Osteoblast (primary cell): ENCODE results near the gene TFPT. TPM values are rescaled to one million over a fixed set of nuclear protein-coding genes. Genes with fewer than 3 reads are reported as not detected.

Source experiments
- DNase-seq: peaks from one replicate; pipeline ENCODE4 v3.0.0; 2011; ENCODE audit warnings: low spot score, mixed read lengths; ENCODE audit not compliant: insufficient read length; ENCODE audit errors: missing footprints
- H2AFZ ChIP-seq: 2 replicates; pipeline ENCODE4 v1.6.0; 2011; ENCODE audit warnings: mild to moderate bottlenecking, low read length
- H3K27ac ChIP-seq: 2 replicates; pipeline ENCODE4 v1.5.1; 2011; ENCODE audit warnings: mild to moderate bottlenecking, low read depth, low read length, moderate library complexity
- H3K27me3 ChIP-seq: 2 replicates; pipeline ENCODE4 v1.6.0; 2012; ENCODE audit warnings: mild to moderate bottlenecking, control low read depth, inconsistent platforms, low read length, moderate library complexity; ENCODE audit not compliant: insufficient read depth
- H3K36me3 ChIP-seq: 2 replicates; pipeline ENCODE4 v1.5.1; 2011; ENCODE audit warnings: mild to moderate bottlenecking, low read length, control low read depth, moderate library complexity; ENCODE audit not compliant: insufficient read depth
- H3K4me1 ChIP-seq: 2 replicates; pipeline ENCODE4 v1.5.1; 2011; ENCODE audit warnings: mild to moderate bottlenecking, low read length, control low read depth, moderate library complexity; ENCODE audit not compliant: insufficient read depth
- H3K4me2 ChIP-seq: 2 replicates; pipeline ENCODE4 v1.6.0; 2011; ENCODE audit warnings: mild to moderate bottlenecking, low read length; ENCODE audit not compliant: insufficient read depth
- H3K4me3 ChIP-seq: fragments of 200-600 bp; sonication (generic); 3 replicates; pipeline ENCODE4 v1.5.1; 2012; ENCODE audit warnings: mild to moderate bottlenecking, low read length, inconsistent platforms; ENCODE audit not compliant: insufficient read depth
- H3K79me2 ChIP-seq: 2 replicates; pipeline ENCODE4 v1.6.0; 2012; ENCODE audit warnings: mild to moderate bottlenecking, low read length, control low read depth, inconsistent platforms; ENCODE audit not compliant: insufficient read depth
- H3K9me3 ChIP-seq: 2 replicates; pipeline ENCODE4 v1.5.1; 2011; ENCODE audit warnings: low read depth, low read length, control low read depth
- H4K20me1 ChIP-seq: 2 replicates; pipeline ENCODE4 v1.6.0; 2012; ENCODE audit warnings: mild to moderate bottlenecking, low read length, control low read depth; ENCODE audit not compliant: insufficient read depth
- total RNA-seq: library from RNA; depleted of rRNA; stranded (reverse); fragments of >200 nt; gene quantifications from 2 replicates; pipeline ENCODE4 v1.2.3, GENCODE V29; 2012
- TF ChIP-seq, protein P1 (sequence below): IDR thresholded peaks from 2 replicates; pipeline ENCODE4 v1.5.1; 2011; ENCODE audit warnings: mild to moderate bottlenecking, low read depth, low read length, moderate library complexity; ENCODE audit errors: extremely low read depth

The TFPT gene
- total RNA-seq, 1 donor, result 17.4 TPM

DNA sequence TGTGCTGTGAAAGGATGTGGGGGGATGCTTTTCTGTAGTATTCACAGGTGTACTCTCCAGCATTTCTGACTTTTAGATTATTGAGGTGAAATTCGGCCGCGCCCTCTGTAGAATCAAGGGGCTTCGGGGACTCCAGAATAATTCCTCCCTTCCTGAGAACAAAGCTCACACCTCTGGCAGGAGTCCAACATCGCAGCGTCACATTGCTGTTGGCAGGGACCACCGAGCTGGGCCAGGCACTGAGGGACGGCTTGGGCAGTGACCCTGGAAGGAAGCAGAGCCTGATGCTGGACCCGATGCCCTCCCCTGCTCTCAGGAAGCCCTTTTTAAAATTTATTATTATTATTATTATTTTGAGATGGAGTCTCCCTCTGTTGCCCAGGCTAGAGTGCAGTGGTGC, 40.6 kb downstream of the TFPT start:
- H3K4me1 ChIP-seq, result no peaks in the 10 kb centered on the region
- TF ChIP-seq, protein P1, sequence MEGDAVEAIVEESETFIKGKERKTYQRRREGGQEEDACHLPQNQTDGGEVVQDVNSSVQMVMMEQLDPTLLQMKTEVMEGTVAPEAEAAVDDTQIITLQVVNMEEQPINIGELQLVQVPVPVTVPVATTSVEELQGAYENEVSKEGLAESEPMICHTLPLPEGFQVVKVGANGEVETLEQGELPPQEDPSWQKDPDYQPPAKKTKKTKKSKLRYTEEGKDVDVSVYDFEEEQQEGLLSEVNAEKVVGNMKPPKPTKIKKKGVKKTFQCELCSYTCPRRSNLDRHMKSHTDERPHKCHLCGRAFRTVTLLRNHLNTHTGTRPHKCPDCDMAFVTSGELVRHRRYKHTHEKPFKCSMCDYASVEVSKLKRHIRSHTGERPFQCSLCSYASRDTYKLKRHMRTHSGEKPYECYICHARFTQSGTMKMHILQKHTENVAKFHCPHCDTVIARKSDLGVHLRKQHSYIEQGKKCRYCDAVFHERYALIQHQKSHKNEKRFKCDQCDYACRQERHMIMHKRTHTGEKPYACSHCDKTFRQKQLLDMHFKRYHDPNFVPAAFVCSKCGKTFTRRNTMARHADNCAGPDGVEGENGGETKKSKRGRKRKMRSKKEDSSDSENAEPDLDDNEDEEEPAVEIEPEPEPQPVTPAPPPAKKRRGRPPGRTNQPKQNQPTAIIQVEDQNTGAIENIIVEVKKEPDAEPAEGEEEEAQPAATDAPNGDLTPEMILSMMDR, result no peak
- H3K27me3 ChIP-seq, result no peaks in the 10 kb centered on the region
- no peak overlapping the region for H2AFZ ChIP-seq
- H3K4me3 ChIP-seq, result no peak overlapping the region
- no peak overlapping the region for H3K27ac ChIP-seq
- no peaks in the 10 kb centered on the region for H3K9me3 ChIP-seq
- no peaks in the 10 kb centered on the region for H3K36me3 ChIP-seq
- no peaks in the 10 kb centered on the region for H4K20me1 ChIP-seq
- DNase-seq, result no peak
- H3K79me2 ChIP-seq, result no peaks in the 10 kb centered on the region
- H3K4me2 ChIP-seq, result no peak overlapping the region

DNA sequence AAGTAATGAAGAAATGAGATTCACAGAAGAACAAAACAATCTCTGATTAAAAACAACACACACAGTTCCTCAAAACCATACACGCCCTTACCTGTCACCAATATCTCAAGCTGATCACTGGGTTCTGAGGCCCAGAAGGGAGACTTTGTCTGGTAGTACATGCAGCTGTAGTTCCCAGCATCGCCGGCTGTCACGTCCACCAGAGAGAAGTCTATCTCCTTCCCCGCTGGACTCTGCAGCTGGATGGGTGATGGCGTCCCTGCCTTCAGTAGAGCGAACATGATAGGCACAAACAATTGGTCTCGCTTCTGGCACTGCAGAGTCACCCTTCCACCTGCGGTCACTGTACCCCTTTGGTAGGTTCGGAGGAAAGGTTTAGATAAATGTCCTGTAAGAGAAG, 41.6 kb downstream of the TFPT start:
- TF ChIP-seq, protein P1, result no peak
- no peaks in the 10 kb centered on the region for H3K4me1 ChIP-seq
- no peak overlapping the region for H3K27ac ChIP-seq
- H4K20me1 ChIP-seq, result no peaks in the 10 kb centered on the region
- H3K27me3 ChIP-seq, result no peaks in the 10 kb centered on the region
- no peak for DNase-seq
- no peaks in the 10 kb centered on the region for H3K36me3 ChIP-seq
- H3K79me2 ChIP-seq, result no peaks in the 10 kb centered on the region
- H3K4me2 ChIP-seq, result no peak overlapping the region
- H3K4me3 ChIP-seq, result no peak overlapping the region
- no peaks in the 10 kb centered on the region for H3K9me3 ChIP-seq
- H2AFZ ChIP-seq, result no peak overlapping the region

DNA sequence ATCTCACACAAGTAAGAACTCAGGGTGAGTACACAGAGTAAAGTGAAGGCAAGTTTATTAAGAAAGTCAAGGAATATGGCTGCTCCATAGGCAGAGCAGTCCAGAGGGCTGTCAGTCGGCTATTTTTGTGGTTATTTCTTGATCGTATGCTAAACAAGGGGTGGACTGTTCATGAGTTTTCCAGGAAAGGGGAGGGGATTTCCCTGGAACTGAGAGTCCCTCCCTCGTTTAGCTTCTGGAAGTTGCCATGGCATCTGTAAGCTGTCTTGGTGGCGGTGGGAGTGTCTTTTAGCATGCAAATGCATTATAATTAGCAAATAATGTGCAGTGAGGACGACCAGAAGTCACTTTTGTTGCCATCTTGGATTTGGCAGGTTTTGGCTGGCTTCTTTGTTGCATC, 46.0 kb downstream of the TFPT start:
- no peak overlapping the region for H3K4me3 ChIP-seq
- TF ChIP-seq, protein P1, result no peak

DNA sequence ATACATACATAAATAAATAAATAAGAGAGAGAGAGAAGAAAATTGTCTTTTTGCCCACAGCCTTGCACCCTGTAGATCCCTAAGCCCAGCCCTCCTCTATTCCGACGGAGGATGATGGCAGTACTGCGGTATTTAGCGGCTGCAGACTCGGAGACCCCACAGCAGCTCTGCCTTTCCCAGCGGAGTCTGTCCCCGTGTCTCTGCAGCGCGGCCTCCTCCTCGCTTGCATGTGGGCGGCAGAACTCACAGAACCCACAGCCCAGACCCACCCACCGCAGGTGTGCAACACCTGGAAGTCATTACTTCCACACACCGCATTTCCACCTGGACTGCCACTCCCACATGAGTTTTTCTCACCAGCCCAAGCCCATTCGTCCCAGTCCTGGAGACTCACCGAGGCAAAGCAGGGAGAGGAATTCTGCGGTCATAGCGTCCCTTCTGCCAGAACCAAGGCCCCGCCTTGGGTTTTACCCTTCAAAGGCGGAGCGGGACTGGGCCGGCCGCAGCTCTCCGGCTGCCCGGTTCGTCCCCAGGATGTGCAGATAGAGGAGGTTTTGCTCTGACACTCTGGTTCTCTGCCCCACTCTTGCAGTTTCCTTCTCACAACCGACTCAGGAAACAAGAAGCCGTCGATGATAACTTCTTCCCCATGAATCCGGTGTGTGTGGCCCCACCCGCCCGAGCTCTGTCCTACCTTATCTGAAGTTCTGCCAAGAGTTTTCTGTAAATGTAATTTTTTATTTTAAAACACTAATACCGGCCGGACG, 51.9 kb downstream of the TFPT start, which contains the start of gene VSTM1:
TSS of gene VSTM1 (minus strand) at position 548 of the 767 bp plus-strand sequence. CDS start at position 428, 120 bp downstream.
- Histone ChIP-seq H4K20me1 (no peaks in the 10 kb centered on the region), H3K9me3 (no peaks in the 10 kb centered on the region), H3K79me2 (no peaks in the 10 kb centered on the region), H3K4me2 (no peak within 1 kb of the TSS), H2AFZ (no peak within 1 kb of the TSS), H3K27me3 (no peaks in the 10 kb centered on the region), H3K4me1 (no peaks in the 10 kb centered on the region), H3K4me3 (no peak within 1 kb of the TSS), H3K36me3 (no peaks in the 10 kb centered on the region), H3K27ac (no peak within 1 kb of the TSS)
- TF ChIP-seq, protein P1, result no peak
- peak; percentile 54 for DNase-seq

More for the DNA sequence above, 46.0 kb downstream of the TFPT start:
- Histone ChIP-seq H3K27me3 (no peaks in the 10 kb centered on the region), H3K27ac (no peak overlapping the region), H3K36me3 (no peaks in the 10 kb centered on the region), H3K9me3 (no peaks in the 10 kb centered on the region), H3K4me1 (no peaks in the 10 kb centered on the region), H4K20me1 (no peaks in the 10 kb centered on the region), H3K79me2 (no peaks in the 10 kb centered on the region), H3K4me2 (no peak overlapping the region), H2AFZ (no peak overlapping the region)
- DNase-seq, result no peak
